ENCODE data around the gene EPN3. TPM values are rescaled to one million over a fixed set of nuclear protein-coding genes. Genes with fewer than 3 reads are reported as not detected.

The EPN3 gene
- total RNA-seq, 2 donors from 2014 or later: not detected

DNA sequence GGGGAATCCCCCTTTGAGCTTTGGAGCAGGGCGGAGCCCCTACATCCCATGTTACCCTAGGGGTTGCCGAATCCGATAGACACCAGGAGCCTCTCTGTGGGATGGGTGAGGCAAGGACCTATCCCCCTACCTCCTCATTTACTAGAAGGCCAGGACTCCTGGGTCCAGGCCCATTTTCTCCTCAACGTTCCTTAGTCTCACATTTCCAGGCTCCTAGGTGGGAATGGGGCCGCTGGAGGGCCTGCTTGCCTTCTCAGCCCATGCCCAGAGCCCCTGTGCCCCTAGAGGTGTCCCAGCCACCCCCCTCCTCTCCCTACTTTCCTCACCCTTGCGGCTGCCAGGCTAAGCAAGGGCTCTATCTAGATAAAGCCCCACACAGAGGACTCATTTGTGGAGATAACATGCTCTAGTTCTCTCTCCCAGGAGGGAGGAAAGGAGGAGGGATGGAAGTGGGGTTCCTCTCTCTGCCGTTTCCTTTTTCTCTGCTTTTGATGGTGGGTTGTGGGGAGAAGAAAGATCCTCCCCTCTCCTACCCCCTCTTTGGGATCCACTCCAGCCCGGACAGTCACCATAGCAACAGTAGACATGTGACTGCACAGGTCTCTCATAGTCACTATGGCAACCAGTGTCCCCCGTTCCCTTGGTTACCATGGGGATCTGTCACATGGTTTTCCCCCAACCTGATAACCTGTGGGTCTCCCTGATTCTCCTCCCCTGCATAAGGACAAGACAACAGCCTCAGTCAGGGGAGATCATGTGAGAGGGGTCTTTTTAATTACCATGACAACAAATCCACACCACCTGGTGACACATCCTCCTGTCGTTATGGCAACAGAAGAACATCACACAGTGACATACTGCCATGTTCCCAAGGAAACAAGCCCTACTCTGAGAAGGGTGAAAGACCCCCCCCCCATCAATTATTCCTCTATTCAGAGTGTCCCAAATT lies 33.1 kb downstream of the EPN3 start:
- Mint-ChIP-seq H3K27me3 (peaks cover 39 to 48% of the 10 kb centered on the region in 2 donors), H3K27ac (no peak overlapping the region), H3K36me3 (no peaks in the 10 kb centered on the region), H3K4me1 (ENCODE audit: low read depth in 2 of 2) (peaks cover 6 to 9% of the 10 kb centered on the region in 2 donors), H3K9me3 (no peaks in the 10 kb centered on the region), H3K4me3 (no peak overlapping the region)
- ATAC-seq: no peak
- no peak for DNase-seq (ENCODE audit: low spot score)

DNA sequence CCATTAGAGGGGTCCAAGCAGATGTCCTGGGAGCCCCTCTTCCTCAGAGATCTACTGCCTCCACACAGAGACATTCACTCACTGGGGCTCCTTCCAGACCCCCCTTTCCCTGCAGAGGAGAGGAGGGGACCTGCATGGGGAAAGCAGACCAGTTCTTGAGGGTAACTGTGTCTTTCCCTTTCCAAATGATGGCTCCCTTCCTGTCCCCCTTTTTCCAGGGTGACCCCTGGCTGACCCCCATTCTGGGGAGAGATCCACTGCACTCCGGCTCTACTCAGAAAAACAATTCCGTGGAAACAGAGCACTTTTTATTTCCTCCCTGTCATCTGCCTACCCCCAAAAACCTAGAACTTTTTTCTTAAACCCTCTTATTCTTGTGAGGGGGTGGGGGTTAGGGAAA lies 34.4 kb downstream of the EPN3 start:
- no peak overlapping the region for H3K27ac Mint-ChIP-seq
- H3K27me3 Mint-ChIP-seq: peaks cover 44 to 49% of the 10 kb centered on the region in 2 donors
- H3K4me3 Mint-ChIP-seq: no peak overlapping the region
- DNase-seq (ENCODE audit: low spot score): no peak
- ATAC-seq: no peak
- no peaks in the 10 kb centered on the region for H3K9me3 Mint-ChIP-seq
- no peaks in the 10 kb centered on the region for H3K36me3 Mint-ChIP-seq
- peaks cover 6 to 9% of the 10 kb centered on the region in 2 donors for H3K4me1 Mint-ChIP-seq (ENCODE audit: low read depth in 2 of 2)

DNA sequence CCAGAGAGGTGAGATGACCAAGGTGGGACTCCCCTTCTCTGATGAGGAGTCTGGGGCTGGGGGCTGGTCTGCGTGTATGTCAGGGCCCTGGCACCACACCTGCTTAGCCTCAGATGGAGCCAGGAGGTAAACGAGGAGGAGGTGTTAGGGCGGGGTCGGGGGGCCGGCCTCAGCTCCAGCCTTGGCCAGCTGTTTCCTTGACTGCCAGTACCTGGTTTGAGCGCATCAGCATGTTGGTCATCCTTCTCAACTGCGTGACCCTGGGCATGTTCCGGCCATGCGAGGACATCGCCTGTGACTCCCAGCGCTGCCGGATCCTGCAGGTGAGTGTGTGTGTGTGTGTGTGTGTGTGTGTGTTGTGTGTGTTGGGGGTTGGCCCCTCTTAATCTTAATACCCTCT lies 36.1 kb downstream of the EPN3 start:
- no peak overlapping the region for H3K4me3 Mint-ChIP-seq
- peaks cover 39 to 43% of the 10 kb centered on the region in 2 donors for H3K27me3 Mint-ChIP-seq
- DNase-seq (ENCODE audit: low spot score) (no peak), ATAC-seq (no peak)
- H3K4me1 Mint-ChIP-seq (ENCODE audit: low read depth in 2 of 2): peaks cover 5 to 6% of the 10 kb centered on the region in 2 donors
- H3K9me3 Mint-ChIP-seq: no peaks in the 10 kb centered on the region
- no peak overlapping the region for H3K27ac Mint-ChIP-seq
- H3K36me3 Mint-ChIP-seq: no peaks in the 10 kb centered on the region

DNA sequence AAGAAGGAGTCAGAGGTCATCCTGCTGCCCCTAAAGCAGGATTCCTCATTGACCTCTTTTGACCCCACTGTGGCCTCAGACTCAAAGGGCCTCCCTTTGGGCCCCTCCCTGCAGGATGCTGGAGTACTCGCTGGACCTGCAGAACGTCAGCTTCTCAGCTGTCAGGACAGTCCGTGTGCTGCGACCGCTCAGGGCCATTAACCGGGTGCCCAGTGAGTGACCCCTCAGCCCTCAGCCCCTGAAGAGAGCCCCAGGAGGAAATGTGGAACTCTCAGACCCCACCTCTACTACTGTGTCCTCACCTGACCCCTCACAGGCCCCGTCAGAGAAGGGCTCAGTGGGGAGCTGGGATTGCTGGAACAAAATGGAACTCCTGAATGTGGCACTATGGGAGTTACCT lies 37.1 kb downstream of the EPN3 start:
- Mint-ChIP-seq H3K27me3 (peaks cover 37% of the 10 kb centered on the region in 2 donors), H3K36me3 (no peaks in the 10 kb centered on the region), H3K4me3 (no peak overlapping the region), H3K9me3 (no peaks in the 10 kb centered on the region), H3K4me1 (ENCODE audit: low read depth in 2 of 2) (peaks cover 5 to 6% of the 10 kb centered on the region in 2 donors), H3K27ac (no peak overlapping the region)
- ATAC-seq: no peak
- no peak for DNase-seq (ENCODE audit: low spot score)

DNA sequence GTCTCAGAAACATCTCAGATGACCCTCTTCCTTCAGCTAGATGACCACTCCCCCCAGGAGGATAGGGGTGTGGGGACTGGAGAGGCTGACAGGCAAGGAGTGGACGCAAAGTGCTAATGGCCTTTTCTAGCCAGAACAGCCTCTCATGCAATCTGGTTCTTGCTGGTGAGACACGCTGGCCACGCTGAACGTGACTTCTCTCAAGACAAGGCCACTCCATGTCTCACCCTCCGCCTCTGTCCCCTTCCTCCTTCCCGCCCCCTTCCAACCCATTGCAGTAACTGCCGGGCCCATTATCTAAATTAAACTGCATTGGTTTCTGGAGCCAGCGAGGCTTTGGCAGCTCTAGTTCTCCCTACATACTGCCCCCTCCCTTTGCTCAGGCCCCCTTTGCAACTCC lies 37.5 kb downstream of the EPN3 start:
- Mint-ChIP-seq H3K36me3 (no peaks in the 10 kb centered on the region), H3K4me1 (ENCODE audit: low read depth in 2 of 2) (peaks cover 3 to 6% of the 10 kb centered on the region in 2 donors), H3K27me3 (peaks cover 32 to 37% of the 10 kb centered on the region in 2 donors), H3K9me3 (no peaks in the 10 kb centered on the region), H3K27ac (no peak overlapping the region), H3K4me3 (no peak overlapping the region)
- no peak for ATAC-seq
- DNase-seq (ENCODE audit: low spot score): no peak

DNA sequence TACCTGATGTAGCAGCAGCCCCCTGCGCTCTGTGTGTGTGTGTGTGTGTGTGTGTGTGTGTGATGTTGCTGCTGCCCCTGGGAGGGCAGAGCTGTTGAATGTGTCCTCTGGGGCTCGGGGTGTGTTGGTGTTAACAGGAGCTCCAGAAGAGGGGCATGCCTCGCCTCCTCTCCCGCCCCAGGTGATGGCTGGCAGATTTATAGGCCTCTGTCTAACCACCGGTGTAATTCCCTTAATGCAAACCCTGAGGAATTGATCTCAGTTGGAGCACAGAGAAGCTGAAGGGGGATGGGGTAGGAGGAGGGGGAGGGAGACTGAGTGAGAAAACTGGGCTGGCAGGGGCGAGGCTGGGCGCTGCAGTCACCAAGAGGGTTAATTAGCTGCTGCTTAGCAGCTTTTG lies 38.0 kb downstream of the EPN3 start:
- H3K36me3 Mint-ChIP-seq: no peaks in the 10 kb centered on the region
- peaks cover 29 to 33% of the 10 kb centered on the region in 2 donors for H3K27me3 Mint-ChIP-seq
- ATAC-seq (no peak), DNase-seq (ENCODE audit: low spot score) (no peak)
- no peak overlapping the region for H3K27ac Mint-ChIP-seq
- H3K9me3 Mint-ChIP-seq: no peaks in the 10 kb centered on the region
- peaks cover 3 to 5% of the 10 kb centered on the region in 2 donors for H3K4me1 Mint-ChIP-seq (ENCODE audit: low read depth in 2 of 2)
- no peak overlapping the region for H3K4me3 Mint-ChIP-seq

DNA sequence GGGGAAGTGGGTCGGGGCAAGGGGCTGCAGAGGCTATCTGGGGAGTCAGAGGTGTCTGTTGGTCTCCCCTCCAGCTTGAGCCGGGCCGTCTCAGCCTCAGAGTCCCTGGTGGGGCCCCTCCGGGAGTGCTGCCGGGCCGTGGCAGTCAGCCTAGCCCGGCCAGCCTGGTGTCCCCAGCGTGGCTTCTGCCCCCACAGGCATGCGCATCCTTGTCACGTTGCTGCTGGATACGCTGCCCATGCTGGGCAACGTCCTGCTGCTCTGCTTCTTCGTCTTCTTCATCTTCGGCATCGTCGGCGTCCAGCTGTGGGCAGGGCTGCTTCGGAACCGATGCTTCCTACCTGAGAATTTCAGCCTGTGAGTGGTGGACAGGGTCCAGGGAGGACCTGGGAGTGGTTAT lies 39.1 kb downstream of the EPN3 start:
- DNase-seq (ENCODE audit: low spot score) (no peak), ATAC-seq (no peak)
- H3K27ac Mint-ChIP-seq: no peak overlapping the region
- H3K36me3 Mint-ChIP-seq: no peaks in the 10 kb centered on the region
- H3K4me3 Mint-ChIP-seq: no peak overlapping the region
- H3K27me3 Mint-ChIP-seq: peaks cover 19 to 21% of the 10 kb centered on the region in 2 donors
- no peaks in the 10 kb centered on the region for H3K9me3 Mint-ChIP-seq
- no peaks in the 10 kb centered on the region for H3K4me1 Mint-ChIP-seq (ENCODE audit: low read depth in 2 of 2)

DNA sequence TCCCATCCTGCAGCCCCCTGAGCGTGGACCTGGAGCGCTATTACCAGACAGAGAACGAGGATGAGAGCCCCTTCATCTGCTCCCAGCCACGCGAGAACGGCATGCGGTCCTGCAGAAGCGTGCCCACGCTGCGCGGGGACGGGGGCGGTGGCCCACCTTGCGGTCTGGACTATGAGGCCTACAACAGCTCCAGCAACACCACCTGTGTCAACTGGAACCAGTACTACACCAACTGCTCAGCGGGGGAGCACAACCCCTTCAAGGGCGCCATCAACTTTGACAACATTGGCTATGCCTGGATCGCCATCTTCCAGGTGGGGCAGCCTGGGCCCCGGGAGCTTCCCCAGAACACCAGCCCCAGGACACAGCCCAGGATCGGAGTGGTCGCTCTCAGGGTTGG lies 40.0 kb downstream of the EPN3 start:
- no peaks in the 10 kb centered on the region for H3K36me3 Mint-ChIP-seq
- ATAC-seq (no peak), DNase-seq (ENCODE audit: low spot score) (no peak)
- no peaks in the 10 kb centered on the region for H3K4me1 Mint-ChIP-seq (ENCODE audit: low read depth in 2 of 2)
- peaks cover 13 to 15% of the 10 kb centered on the region in 2 donors for H3K27me3 Mint-ChIP-seq
- no peak overlapping the region for H3K27ac Mint-ChIP-seq
- no peaks in the 10 kb centered on the region for H3K9me3 Mint-ChIP-seq
- H3K4me3 Mint-ChIP-seq: no peak overlapping the region

DNA sequence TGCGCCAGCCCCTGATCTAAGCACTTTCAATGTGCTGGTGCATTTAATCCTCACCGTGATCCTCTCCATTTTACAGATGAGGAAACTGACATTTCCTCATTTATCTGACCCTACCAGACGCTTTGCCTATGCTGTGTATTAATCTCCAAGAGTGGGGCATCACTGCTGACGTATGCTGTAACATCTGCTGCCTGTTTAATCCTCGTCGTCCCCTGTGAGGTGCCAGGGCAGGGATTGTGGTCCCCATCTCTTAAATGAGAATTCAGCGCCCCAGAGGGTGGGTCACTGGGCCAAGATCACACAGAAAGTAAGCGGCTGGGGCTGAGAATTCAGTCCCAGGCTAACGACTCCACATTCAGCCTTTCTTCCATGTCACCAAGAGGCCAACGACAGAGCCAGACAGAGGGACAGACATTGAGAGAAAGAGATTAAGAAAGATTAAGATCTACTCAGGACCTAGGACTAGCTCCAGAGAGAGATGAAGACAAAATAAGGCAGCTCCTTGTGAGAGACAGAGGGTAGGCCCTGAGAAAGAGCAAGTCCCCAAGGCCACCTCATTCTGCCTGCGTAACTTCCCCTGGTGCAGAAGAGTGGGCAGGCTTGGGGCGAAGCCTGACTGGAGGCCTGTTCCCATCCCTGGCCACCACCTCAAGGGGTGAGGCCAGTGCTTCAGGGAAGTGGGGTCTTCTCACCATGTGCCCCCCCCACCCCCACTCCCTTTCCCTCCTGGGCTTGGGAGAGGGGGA lies 41.5 kb downstream of the EPN3 start:
- no peaks in the 10 kb centered on the region for H3K9me3 Mint-ChIP-seq
- DNase-seq (ENCODE audit: low spot score): no peak
- H3K27me3 Mint-ChIP-seq: peaks cover 11 to 19% of the 10 kb centered on the region in 2 donors
- H3K4me1 Mint-ChIP-seq (ENCODE audit: low read depth in 2 of 2): no peaks in the 10 kb centered on the region
- H3K27ac Mint-ChIP-seq: no peak overlapping the region
- ATAC-seq: no peak
- no peaks in the 10 kb centered on the region for H3K36me3 Mint-ChIP-seq
- H3K4me3 Mint-ChIP-seq: no peak overlapping the region

DNA sequence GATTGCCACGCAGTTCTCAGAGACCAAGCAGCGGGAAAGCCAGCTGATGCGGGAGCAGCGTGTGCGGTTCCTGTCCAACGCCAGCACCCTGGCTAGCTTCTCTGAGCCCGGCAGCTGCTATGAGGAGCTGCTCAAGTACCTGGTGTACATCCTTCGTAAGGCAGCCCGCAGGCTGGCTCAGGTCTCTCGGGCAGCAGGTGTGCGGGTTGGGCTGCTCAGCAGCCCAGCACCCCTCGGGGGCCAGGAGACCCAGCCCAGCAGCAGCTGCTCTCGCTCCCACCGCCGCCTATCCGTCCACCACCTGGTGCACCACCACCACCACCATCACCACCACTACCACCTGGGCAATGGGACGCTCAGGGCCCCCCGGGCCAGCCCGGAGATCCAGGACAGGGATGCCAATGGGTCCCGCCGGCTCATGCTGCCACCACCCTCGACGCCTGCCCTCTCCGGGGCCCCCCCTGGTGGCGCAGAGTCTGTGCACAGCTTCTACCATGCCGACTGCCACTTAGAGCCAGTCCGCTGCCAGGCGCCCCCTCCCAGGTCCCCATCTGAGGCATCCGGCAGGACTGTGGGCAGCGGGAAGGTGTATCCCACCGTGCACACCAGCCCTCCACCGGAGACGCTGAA lies 43.2 kb downstream of the EPN3 start:
- Mint-ChIP-seq H3K27me3 (peaks cover 11 to 19% of the 10 kb centered on the region in 2 donors), H3K36me3 (no peaks in the 10 kb centered on the region), H3K9me3 (no peaks in the 10 kb centered on the region), H3K4me1 (ENCODE audit: low read depth in 2 of 2) (no peaks in the 10 kb centered on the region), H3K27ac (no peak overlapping the region), H3K4me3 (no peak overlapping the region)
- ATAC-seq (peak in 1 of 2 donors; percentile 8), DNase-seq (ENCODE audit: low spot score) (no peak)

DNA sequence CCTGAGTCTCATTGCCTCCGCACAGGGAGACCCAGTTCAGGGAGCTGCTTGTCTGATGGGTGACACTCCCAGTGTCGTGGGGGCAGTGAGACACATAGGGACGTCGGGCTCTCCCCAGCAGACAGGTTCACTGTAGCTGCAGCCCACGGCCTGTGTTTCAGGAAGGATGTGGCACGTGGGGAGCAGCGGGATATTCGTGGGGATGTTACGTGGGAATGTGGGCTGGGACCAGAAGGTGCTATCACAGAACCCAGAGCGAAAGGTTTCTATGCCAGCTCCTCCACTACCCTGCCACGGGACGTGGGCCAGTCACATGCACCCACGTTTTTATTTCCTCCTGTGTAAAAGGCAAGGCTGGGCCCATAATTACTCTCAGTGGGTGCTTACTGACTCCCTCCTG lies 44.3 kb downstream of the EPN3 start:
- ATAC-seq (no peak), DNase-seq (ENCODE audit: low spot score) (no peak)
- Mint-ChIP-seq H3K36me3 (no peaks in the 10 kb centered on the region), H3K4me3 (no peak overlapping the region), H3K27me3 (peaks cover 10 to 13% of the 10 kb centered on the region in 2 donors), H3K27ac (no peak overlapping the region), H3K9me3 (no peaks in the 10 kb centered on the region), H3K4me1 (ENCODE audit: low read depth in 2 of 2) (no peaks in the 10 kb centered on the region)

DNA sequence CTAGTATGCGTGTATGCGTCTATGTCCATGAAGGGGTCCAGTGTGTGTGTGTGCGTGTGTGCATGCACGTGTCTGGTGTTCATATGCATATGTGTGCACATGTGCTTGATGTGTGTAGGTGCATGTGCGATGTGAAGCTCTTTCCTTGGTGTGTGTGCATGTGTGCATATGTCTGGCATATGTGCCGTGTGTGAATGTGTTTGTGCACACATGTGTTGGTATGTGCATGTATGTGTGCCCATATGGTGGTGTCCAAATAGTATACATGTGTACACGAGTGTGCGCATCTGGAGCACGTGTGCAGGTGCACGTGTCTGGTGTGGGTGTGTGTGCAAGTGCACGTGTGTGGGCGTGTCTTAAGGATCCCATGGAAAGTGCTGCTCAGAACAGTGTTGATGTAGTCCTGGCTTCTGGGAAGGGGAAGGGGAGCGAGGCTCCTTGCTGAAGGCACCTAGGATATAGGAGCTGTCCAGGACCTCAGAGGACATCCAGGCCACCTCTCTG lies 45.0 kb downstream of the EPN3 start:
- DNase-seq (ENCODE audit: low spot score) (no peak), ATAC-seq (no peak)
- no peaks in the 10 kb centered on the region for H3K4me1 Mint-ChIP-seq (ENCODE audit: low read depth in 2 of 2)
- no peaks in the 10 kb centered on the region for H3K36me3 Mint-ChIP-seq
- H3K9me3 Mint-ChIP-seq: no peaks in the 10 kb centered on the region
- H3K27ac Mint-ChIP-seq: no peak overlapping the region
- H3K27me3 Mint-ChIP-seq: peaks cover 7 to 13% of the 10 kb centered on the region in 2 donors
- H3K4me3 Mint-ChIP-seq: no peak overlapping the region

DNA sequence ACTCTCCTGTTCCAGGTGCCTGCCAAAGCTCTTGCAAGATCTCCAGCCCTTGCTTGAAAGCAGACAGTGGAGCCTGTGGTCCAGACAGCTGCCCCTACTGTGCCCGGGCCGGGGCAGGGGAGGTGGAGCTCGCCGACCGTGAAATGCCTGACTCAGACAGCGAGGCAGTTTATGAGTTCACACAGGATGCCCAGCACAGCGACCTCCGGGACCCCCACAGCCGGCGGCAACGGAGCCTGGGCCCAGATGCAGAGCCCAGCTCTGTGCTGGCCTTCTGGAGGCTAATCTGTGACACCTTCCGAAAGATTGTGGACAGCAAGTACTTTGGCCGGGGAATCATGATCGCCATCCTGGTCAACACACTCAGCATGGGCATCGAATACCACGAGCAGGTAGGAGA lies 45.6 kb downstream of the EPN3 start:
- no peak overlapping the region for H3K4me3 Mint-ChIP-seq
- no peaks in the 10 kb centered on the region for H3K36me3 Mint-ChIP-seq
- H3K27me3 Mint-ChIP-seq: peaks cover 7 to 13% of the 10 kb centered on the region in 2 donors
- H3K4me1 Mint-ChIP-seq (ENCODE audit: low read depth in 2 of 2): no peaks in the 10 kb centered on the region
- DNase-seq (ENCODE audit: low spot score) (no peak), ATAC-seq (no peak)
- no peaks in the 10 kb centered on the region for H3K9me3 Mint-ChIP-seq
- no peak overlapping the region for H3K27ac Mint-ChIP-seq

All from natural killer cell treated with Interleukin-12 subunit alpha and Interleukin-12 subunit beta and Interleukin-15 and Interleukin-18, amount 100 ng/mL, for 72 hours (primary cell).